GM19438 (cell line): Measurements from ENCODE around the gene SLC25A21.

Experiments
- ATAC-seq: cut with Tn5 transposase; IDR thresholded peaks from one replicate; pipeline ENCODE4 v1.9.1; 2021; ENCODE audit warnings: low read depth; ENCODE audit not compliant: unreplicated experiment

The SLC25A21 gene

GRCh38 chr14:37145395-37145794 is 27.0 kb downstream of the SLC25A21 start:
- no peak for ATAC-seq

GRCh38 chr14:37144729-37145363 is 27.6 kb downstream of the SLC25A21 start:
- no peak for ATAC-seq

- ATAC-seq: no peak
Measured at GRCh38 chr14:37143475-37143874, 28.9 kb downstream of the SLC25A21 start.

- no peak for ATAC-seq
Measured at GRCh38 chr14:37142835-37143401, 29.5 kb downstream of the SLC25A21 start.

GRCh38 chr14:37140176-37140575 is 32.2 kb downstream of the SLC25A21 start:
- no peak for ATAC-seq

GRCh38 chr14:37139710-37140109 is 32.7 kb downstream of the SLC25A21 start:
- no peak for ATAC-seq

- no peak for ATAC-seq
Measured at GRCh38 chr14:37138898-37139297, 33.5 kb downstream of the SLC25A21 start.

- no peak for ATAC-seq
Measured at GRCh38 chr14:37133284-37133913, 39.0 kb downstream of the SLC25A21 start.

- no peak for ATAC-seq
Measured at GRCh38 chr14:37131205-37131604, 41.2 kb downstream of the SLC25A21 start.

GRCh38 chr14:37129047-37129446 is 43.4 kb downstream of the SLC25A21 start:
- ATAC-seq: no peak

- ATAC-seq: no peak
Measured at GRCh38 chr14:37124614-37125013, 47.8 kb downstream of the SLC25A21 start.

GRCh38 chr14:37122919-37123639 is 49.3 kb downstream of the SLC25A21 start:
- ATAC-seq: no peak

GRCh38 chr14:37122288-37122687 is 50.1 kb downstream of the SLC25A21 start:
- ATAC-seq: no peak

- ATAC-seq: no peak
Measured at GRCh38 chr14:37118673-37119366, 53.6 kb downstream of the SLC25A21 start.

GRCh38 chr14:37116933-37117849 is 55.2 kb downstream of the SLC25A21 start:
- ATAC-seq: no peak

GRCh38 chr14:37115406-37115805 is 57.0 kb downstream of the SLC25A21 start:
- no peak for ATAC-seq

- ATAC-seq: no peak
Measured at GRCh38 chr14:37114559-37114958, 57.8 kb downstream of the SLC25A21 start.

- no peak for ATAC-seq
Measured at GRCh38 chr14:37114002-37114401, 58.4 kb downstream of the SLC25A21 start.

GRCh38 chr14:37098132-37098531 is 74.3 kb downstream of the SLC25A21 start:
- no peak for ATAC-seq

GRCh38 chr14:37094502-37094901 is 77.9 kb downstream of the SLC25A21 start:
- ATAC-seq: no peak
